ENCODE measurements around the gene DNAJC17. TPM values are rescaled to one million over a fixed set of nuclear protein-coding genes. Genes with fewer than 3 reads are reported as not detected.

Gene DNAJC17
- total RNA-seq, 1 experiment from 2014 or later, result 75.8 TPM

DNA sequence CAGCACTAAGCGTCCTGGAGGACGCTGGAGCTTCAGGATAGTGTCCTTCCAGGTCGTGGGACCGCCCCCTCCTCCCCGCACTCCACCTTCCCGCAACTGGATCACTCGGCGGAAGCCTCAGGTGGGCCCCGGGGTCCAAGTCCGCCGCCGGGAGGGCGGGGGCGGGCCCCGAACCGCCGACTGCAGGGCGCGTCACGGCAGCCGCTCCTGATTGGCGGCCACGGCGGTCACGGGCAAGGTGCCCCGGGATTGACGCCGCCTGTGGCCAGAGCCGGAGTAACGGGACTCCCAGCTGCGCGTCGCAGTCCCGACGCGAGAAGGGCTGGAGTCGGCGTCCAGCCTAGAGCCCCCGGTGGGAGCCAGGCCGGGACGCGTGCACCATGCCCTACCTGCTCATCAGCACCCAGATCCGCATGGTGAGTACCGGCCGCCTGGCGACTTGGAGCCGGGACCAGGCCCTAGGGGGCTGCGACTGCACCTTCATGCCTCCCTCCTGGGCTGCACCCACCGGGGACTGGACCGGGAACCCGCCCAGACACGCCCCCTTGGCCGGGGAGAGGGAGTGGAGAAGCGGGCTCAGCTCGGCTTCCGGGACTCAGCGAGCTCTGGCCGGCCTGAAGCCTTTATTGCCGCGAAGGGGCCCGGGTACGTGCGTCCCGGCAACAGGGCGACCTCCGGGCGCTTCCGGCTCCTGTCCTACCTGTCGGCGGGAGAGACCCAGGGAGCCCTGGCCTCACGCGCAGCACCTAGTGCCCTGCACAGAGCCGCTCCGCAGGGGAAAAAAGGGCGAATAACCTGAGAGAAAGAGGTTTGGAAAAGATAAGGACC, 43.3 kb downstream of the DNAJC17 start, which contains the start of gene GCHFR:
Gene GCHFR, plus strand, starts transcription at position 268 of the 828 bp plus-strand sequence. Its CDS starts 113 bp downstream, at position 381.
- peak; percentile 63 for DNase-seq
- Histone ChIP-seq H3K9me3 (no peaks in the 10 kb centered on the region), H3K36me3 (peaks cover 5% of the 10 kb centered on the region; the same call in 1 of the 2 replicates), H3K4me3 (peak within 1 kb of the TSS; percentile 39), H3K27me3 (no peaks in the 10 kb centered on the region)

DNA sequence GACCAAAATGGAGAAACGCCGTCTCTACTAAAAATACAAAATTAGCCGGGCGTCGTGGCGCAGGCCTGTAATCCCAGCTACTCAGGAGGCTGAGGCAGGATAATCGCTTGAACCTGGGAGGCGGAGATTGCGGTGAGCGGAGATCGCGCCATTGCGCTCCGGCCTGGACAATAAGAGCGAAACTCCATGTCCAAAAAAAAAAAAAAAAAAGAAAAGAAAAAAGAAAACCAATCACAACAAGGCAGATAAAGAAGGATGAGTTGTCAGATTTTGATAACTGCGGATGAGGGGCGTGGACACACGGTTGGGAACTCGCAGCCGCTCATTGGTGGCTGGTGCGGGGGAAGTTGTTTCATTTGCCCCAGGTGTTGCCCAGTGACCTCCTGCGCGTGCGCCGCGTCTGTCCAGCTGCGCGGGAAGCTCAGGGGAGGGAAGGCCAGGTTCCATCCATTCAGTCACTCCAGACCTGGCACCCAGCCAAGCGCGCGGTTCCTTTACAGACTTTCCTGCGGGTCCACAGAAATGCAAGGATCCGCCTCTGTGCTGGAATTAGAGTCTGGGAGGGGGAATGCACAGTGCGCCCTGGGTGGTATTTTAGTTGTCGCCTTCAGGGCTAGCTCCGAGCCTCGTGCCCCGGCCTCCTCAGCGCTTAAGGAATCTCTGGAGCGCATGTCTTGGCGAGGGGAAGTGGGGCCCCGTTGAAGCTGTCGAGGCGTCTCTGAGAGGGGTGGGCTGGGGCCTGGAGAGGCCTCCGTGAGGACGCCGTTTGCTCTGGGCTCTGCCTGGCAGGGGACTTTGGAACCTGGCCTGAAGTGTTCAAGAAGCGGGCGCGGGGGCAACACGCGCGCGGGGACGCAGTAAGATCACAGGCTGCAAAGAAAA, 44.1 kb downstream of the DNAJC17 start:
- no peaks in the 10 kb centered on the region for H3K9me3 ChIP-seq
- DNase-seq, result peak; percentile 45
- peak overlapping the region; percentile 39 for H3K4me3 ChIP-seq
- peaks cover 3% of the 10 kb centered on the region; the same call in 1 of the 2 replicates for H3K36me3 ChIP-seq
- no peaks in the 10 kb centered on the region for H3K27me3 ChIP-seq

DNA sequence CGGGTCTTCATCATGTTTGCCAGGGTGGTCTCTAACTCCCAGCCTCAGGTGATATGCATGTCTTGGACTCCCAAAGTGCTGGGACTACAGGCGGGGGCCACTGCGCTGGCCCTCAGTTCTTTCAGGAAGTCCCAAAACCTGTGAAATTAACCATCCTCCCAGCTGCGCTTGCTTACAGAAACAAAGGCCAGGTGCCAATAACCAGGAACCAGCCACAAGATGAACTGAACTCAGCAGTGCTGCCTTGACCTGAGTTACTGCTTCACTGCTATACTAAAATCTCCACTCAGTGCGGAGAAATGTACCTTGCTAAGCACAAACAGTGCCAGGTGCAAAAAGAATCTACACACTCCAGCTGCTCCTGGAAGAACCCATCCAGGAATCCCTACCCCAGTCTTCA, 47.3 kb downstream of the DNAJC17 start:
- Histone ChIP-seq H3K4me3 (no peak overlapping the region), H3K36me3 (no peaks in the 10 kb centered on the region), H3K9me3 (no peaks in the 10 kb centered on the region), H3K27me3 (no peaks in the 10 kb centered on the region)
- no peak for DNase-seq

DNA sequence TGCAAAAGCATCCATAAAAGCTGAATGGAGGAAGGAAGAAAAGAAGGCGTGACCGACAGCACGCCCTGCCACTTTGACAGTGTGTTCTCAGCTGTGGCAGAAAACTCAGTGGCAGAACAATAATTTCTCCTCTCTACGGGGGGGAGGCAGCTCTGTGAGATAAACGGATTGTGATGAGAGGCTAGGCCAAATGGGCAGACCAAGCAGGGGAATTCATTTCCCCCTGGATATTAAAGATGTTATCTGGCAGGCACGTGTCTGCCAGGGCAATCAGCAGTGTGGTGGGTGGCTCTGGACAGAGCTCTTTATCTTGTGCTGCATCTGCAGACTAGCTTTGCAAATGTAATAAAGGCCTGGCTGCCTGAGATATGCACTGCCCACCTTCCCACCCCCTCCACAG, 50.3 kb downstream of the DNAJC17 start:
- DNase-seq, result no peak
- Histone ChIP-seq H3K9me3 (no peaks in the 10 kb centered on the region), H3K4me3 (no peak overlapping the region), H3K27me3 (no peaks in the 10 kb centered on the region), H3K36me3 (peaks cover 5% of the 10 kb centered on the region)

DNA sequence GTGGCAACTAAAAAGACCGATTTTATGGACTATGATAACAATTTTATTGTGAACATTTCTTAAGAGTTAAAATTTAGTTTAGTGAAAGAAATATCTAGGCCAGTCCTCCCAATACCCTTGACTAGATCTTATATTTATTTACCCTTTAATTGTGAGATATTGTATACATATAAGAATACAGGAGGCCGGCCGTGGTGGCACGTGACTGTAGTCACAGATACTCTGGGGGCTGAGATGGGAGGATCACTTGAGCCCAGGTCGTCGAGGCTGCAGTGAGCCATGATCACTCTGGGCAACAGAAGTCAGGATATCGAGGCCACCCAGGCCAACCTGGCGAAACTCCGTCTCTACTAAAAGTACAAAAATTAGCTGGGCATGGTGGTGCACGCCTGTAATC, 51.5 kb downstream of the DNAJC17 start:
- H3K9me3 ChIP-seq, result no peaks in the 10 kb centered on the region
- no peak for DNase-seq
- peak overlapping the region; percentile 91 for H3K4me3 ChIP-seq
- no peaks in the 10 kb centered on the region for H3K27me3 ChIP-seq
- H3K36me3 ChIP-seq, result peaks cover 14% of the 10 kb centered on the region

DNA sequence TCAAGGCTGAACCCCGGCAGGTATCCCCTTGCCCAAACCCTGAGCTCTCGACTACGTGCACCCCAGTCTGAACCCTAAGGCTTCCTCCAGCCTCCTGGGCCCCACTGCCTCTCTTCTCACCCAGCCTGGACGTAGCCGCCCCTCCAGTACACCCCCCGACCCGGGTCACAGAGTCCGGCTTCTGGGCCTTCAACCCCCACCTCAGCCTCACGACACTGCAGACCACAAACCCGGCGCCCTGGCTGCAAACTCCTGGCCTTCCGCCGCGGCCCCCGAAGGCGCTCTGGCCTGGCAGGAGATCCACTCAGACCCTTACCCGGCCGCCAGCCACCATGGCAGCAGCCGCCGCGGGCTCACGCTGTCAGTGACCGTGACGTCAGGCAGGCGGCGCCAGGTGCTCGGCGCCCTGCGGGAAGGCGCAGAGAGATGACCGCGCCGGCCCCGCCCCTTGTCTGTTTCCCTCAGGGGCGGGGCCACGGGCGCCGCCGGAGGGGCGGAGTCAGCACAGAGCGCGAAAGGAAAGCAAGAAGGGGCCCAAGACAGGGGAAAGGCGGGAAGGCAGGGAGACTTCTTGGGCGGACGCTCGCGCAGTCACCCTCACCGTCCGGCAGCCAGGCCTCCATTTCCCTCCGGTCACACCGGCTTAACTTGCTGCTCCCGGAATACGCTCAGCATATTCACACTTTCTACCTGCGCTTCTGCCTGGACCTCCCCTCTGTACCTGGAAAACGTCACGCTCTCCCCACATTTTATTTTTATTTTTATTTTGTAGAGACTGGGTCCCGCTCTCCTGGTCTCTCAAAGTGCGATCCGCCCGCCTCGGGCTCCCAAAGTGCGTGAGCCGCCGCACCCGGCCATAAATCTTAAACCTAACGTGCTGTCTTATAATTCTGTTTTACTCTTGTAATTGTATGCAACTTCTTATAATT, 52.1 kb downstream of the DNAJC17 start, which contains the start of gene RMDN3:
Gene RMDN3, minus strand, starts transcription at position 372 of the 929 bp plus-strand sequence. CDS start 471 bp downstream, outside the sequence.
- Histone ChIP-seq H3K27me3 (no peaks in the 10 kb centered on the region), H3K9me3 (no peaks in the 10 kb centered on the region), H3K4me3 (peak within 1 kb of the TSS; percentile 91), H3K36me3 (peaks cover 21% of the 10 kb centered on the region)
- peak; percentile 85 for DNase-seq

DNA sequence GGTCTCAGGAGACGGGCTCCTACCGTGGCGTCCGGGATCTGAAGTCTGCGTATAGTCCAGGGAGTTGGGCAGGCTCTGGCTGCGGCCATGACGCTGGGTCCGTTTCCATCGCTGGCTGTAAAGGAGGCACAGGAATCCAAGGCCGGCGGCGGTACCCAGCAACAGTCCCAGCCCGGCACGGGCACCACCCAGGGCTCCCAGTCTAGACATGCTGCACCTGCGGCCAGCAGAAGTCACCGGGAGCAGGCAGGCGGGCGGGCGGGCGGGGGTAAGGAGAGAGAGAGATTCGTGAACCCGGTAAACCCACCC, 52.7 kb downstream of the DNAJC17 start:
- peak; percentile 13 for DNase-seq
- peaks cover 21% of the 10 kb centered on the region for H3K36me3 ChIP-seq

DNA sequence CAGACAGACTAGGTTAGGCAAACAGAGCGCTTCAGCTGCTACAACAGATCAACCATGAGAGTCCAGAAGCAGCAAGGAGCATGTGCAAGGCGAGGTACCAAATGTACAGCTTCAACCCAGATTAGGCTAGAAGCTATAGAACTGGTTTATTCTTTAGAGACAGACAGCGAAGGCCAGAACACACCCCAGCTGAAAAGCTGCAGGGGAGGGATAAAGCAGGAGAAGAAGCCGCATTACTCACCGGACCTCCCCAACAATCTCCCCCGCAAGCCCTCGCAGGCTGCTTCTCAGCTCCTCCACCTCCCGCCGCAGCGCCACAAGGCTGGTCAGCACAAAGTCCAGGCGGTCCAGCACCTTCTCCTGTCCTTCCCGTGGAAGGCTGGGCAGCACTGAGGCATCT, 55.5 kb downstream of the DNAJC17 start:
- no peak overlapping the region for H3K4me3 ChIP-seq
- no peaks in the 10 kb centered on the region for H3K27me3 ChIP-seq
- no peak for DNase-seq
- H3K36me3 ChIP-seq, result peaks cover 29% of the 10 kb centered on the region
- H3K9me3 ChIP-seq, result no peaks in the 10 kb centered on the region

More for the DNA sequence above, 52.7 kb downstream of the DNAJC17 start:
- peak overlapping the region; percentile 91 for H3K4me3 ChIP-seq
- no peaks in the 10 kb centered on the region for H3K9me3 ChIP-seq
- H3K27me3 ChIP-seq, result no peaks in the 10 kb centered on the region

DNA sequence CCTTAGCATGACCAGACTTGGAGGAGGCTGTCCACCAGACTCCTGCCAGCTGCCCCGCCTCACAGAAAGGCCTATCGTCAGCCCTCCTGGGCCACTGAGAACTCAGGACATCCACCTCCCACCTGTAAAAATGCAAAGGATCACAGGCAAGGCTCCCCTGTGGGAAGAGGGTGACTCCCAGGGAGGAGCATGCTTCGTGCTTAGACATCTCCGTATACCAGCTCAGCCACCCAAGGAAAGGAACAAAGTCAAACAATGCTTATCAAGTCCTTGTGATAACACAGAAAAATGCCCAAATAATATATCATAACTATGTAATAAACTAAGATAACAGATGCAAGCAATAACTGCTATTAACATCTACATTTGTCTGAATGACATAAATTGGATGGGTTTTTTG, 56.4 kb downstream of the DNAJC17 start:
- H3K36me3 ChIP-seq, result peaks cover 29% of the 10 kb centered on the region
- no peaks in the 10 kb centered on the region for H3K9me3 ChIP-seq
- H3K27me3 ChIP-seq, result no peaks in the 10 kb centered on the region
- DNase-seq, result no peak
- H3K4me3 ChIP-seq, result no peak overlapping the region

DNA sequence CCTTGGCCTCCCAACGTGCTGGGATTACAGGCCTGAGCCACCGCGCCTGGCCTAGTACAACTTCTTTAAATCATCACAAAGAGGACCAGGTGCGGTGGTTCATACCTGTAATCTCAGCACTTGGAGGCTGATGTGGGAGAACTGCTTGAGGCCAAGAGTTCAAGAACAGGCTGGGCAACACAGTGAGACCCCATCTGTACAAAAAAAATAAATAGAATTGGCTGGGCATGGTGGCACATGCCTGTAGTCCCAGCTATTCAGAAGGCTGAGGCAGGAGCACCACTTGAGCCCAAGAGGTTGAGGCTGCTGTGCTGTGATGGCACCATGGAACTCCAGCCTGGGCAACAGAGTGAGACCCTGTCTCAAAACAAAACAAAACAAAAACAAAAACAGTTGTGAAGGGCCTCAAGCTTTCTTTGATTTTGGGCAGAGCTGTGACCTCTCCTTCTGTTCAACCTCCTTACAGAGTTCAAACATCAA, 58.1 kb downstream of the DNAJC17 start:
- Histone ChIP-seq H3K27me3 (no peaks in the 10 kb centered on the region), H3K36me3 (peaks cover 32% of the 10 kb centered on the region), H3K9me3 (no peaks in the 10 kb centered on the region), H3K4me3 (no peak overlapping the region)
- DNase-seq, result no peak

DNA sequence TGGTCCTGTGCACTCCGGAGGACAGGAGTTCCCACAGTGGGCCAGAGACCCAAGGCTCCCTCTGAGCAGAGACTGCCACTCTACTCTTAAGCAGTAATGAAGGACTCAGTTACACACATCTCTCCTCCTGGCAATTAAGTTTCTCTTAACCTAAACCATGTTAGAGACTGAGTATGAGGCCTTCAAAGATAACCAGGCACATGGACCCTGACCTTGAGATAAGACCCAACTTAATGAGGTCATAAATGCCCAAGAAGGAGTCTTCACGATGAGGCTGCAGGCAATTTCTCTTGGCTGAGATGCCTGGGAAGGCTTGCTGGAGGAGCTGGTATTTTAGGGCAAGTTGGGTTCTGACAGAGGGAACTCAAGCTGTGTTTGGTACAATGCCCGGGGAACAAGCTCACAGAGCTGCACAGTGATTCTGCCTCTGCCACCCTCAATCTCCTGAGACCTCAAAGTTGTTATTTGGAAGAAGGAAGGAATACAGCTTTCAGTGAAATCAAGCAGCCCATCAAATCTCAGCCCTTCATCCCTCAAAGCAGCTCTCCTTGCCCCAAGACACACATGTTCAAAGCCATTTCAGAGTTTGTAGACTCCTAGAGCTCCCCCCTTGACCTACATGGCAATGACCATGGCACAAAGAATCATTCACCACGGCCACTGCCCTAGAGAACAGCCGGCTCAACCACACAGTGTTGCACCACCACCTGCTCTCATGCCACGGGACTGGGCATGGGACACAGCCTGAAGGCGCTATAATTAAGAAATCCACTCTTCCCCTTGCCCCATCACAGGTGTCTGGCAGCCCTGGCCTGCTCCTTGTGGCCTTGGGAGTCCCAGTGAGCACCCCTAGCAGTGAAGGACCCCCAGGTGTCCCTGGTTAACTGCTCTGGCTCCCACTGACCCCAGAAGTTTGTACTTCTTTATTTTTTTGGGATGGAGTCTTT, 59.3 kb downstream of the DNAJC17 start:
- peaks cover 41% of the 10 kb centered on the region for H3K36me3 ChIP-seq
- H3K4me3 ChIP-seq, result no peak overlapping the region
- H3K27me3 ChIP-seq, result no peaks in the 10 kb centered on the region
- peak; percentile 43 for DNase-seq
- H3K9me3 ChIP-seq, result no peaks in the 10 kb centered on the region

DNA sequence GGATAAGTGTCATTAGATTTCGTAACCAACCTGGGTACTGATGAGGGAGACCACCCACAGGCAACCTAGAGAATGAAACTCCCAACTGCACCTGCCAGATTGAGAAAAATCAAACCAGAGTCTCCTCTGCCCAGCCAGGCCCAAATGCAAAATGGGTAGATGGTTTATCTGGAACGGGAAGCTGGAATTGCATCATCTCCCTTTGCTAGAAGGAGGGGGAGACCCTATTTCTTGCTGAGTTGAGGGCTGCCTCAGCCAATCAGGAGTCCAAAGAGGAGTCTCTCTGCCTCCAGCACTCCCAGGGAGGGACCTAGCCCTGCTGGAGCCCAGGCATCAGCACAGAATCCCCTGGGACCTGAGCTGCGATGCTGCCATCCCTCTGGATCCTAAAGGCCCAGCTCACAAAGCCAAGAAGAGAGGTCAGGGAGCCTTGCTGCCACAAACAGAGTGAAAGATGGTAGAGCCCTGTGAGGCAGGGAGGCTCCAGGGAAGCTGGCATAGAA, 60.3 kb downstream of the DNAJC17 start:
- no peaks in the 10 kb centered on the region for H3K9me3 ChIP-seq
- H3K27me3 ChIP-seq, result no peaks in the 10 kb centered on the region
- peaks cover 46% of the 10 kb centered on the region for H3K36me3 ChIP-seq
- peak; percentile 26 for DNase-seq
- no peak overlapping the region for H3K4me3 ChIP-seq

DNA sequence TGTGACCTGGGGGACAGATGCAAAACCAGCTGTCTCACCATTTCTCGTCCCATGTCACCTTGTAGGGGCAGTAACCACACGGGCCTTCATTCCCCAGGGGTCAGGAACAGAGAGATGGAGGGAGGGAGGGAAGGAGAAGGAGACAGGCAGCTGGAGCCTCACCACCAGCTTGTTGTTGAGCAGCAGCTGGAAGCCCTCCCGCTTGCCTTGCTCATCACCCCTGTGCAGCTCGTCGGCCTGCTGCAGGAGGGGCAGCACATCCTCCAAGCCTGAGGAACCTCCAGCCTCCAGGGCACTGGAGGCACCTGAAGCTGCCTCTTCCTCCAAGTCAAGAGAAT, 62.5 kb downstream of the DNAJC17 start:
- DNase-seq, result no peak
- Histone ChIP-seq H3K4me3 (no peak overlapping the region), H3K27me3 (no peaks in the 10 kb centered on the region), H3K9me3 (no peaks in the 10 kb centered on the region), H3K36me3 (peaks cover 32% of the 10 kb centered on the region)

DNA sequence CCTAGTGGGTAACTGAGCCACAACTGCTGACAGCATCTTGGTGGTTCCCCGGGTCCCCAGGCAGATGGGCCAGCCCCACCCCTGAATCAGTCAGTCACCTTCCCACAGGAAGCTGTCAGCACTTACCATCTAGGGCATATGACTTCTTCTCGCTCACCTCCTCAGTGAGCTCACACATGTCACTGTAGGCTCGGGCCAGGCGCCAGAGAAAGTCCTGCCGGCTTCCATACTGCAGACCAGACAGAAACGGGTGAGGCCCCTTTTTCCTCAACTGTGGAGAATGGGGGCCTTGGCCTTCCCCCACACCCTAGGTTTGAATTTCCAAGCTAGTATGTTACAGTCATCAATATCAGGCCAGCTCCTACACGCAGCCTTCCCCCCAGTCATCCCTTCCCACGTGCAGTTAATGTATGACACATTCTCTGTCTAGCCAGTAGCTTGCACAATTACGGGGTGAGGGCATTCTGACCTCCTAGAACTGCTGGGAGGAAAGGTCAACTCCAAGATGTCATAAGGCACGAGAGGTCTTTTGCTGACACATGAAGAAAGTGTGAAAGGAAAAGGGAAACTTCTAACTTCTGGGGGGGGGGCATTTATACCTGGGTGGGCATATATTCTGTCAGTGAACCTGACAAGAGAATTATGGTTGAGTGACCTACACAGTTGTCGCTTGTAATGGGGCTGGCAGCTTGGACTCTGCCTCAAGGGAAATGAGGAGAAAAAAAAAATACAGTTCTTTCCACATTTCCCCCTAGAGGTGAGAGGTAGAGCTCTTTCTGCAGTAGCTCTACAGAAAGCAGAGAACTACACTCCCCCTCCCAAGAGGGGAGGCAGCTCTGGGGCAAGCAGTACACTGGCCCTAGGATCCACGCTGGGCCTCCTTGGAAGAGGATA, 63.1 kb downstream of the DNAJC17 start:
- Histone ChIP-seq H3K36me3 (peaks cover 33% of the 10 kb centered on the region), H3K9me3 (no peaks in the 10 kb centered on the region), H3K4me3 (no peak overlapping the region), H3K27me3 (no peaks in the 10 kb centered on the region)
- DNase-seq, result peak; percentile 63
